Activated naive CD4-positive, alpha-beta T cell treated with anti-CD3 and anti-CD28 coated beads, Interleukin-2, amount 10 ng/mL, durations not matched to agents 7 days and 5 days (primary cell): ENCODE data around the gene ZFHX2.
A peak's percentile ranks its signal among the peaks of the same experiment; 100 is the strongest.

ENCODE experiments used
- CTCF ChIA-PET: fragments of 350-600 bp; sonication (Branson Sonifier 250); formaldehyde crosslinking; loops from one replicate; lab custom pipeline; 2021; ENCODE audit warnings: antibody characterized with exemption; lab: Charles Lee
- DNase-seq: peaks from one replicate; pipeline ENCODE4 v3.0.0-alpha.2; 2020
- H3K27ac Mint-ChIP-seq: one replicate; pipeline ENCODE4 v1.8.0; 2021; ENCODE audit warnings: mild to moderate bottlenecking, moderate library complexity, mixed read lengths
- H3K27me3 Mint-ChIP-seq: one replicate; pipeline ENCODE4 v1.8.0; 2021; ENCODE audit warnings: mild to moderate bottlenecking, mixed read lengths
- H3K36me3 Mint-ChIP-seq: one replicate; pipeline ENCODE4 v1.8.0; 2021; ENCODE audit warnings: mixed read lengths
- H3K4me1 Mint-ChIP-seq: one replicate; pipeline ENCODE4 v1.8.0; 2021; ENCODE audit warnings: mixed read lengths
- H3K4me3 Mint-ChIP-seq: one replicate; pipeline ENCODE4 v1.8.0; 2021; ENCODE audit warnings: mild to moderate bottlenecking, moderate library complexity, mixed read lengths
- H3K9me3 Mint-ChIP-seq: one replicate; pipeline ENCODE4 v1.8.0; 2021; ENCODE audit warnings: mixed read lengths

Gene ZFHX2

DNA sequence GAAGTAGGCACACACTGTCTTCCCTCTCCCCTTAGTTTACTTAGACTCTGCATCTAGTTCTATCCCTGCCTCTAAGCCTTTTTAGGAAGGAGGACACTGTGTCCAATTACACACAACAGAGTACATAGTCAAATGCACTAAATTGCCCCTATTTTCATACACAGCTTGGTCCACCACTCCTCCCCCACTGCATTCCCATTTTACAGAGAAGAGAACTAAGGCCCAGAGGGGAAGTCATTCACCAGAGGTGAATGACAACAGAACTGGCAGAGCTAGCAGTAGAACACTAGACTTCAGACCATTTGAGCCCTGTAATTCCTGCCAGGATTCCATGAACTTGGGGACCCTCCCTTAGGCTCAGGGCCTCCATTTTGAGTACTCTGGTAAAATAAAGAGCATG is 28.2 kb upstream of the ZFHX2 start:
- Mint-ChIP-seq H3K36me3 (no peaks in the 10 kb centered on the region), H3K4me1 (peaks cover 9% of the 10 kb centered on the region), H3K27ac (no peak overlapping the region), H3K9me3 (no peaks in the 10 kb centered on the region), H3K4me3 (no peak overlapping the region), H3K27me3 (peaks cover 83% of the 10 kb centered on the region)
- DNase-seq, result no peak
- CTCF ChIA-PET, result no interaction called here

DNA sequence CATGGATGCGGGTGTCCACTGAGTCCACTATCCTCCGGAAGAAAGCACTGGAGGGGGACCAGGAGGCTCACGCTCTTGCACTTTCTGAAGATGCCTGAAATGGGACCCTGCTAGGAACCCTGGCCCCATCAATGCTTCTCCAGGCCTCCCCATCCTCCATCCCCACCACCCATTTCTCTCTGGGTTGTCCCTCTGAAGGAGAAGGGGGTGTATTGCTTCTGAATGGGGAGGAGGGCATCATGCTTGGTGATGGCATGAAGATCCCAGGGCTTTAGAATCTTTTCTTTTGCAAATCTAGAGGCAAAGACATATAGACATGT is 27.7 kb upstream of the ZFHX2 start:
- no peak overlapping the region for H3K27ac Mint-ChIP-seq
- H3K27me3 Mint-ChIP-seq, result peaks cover 86% of the 10 kb centered on the region
- H3K4me3 Mint-ChIP-seq, result no peak overlapping the region
- CTCF ChIA-PET, result no interaction called here
- DNase-seq, result no peak
- H3K9me3 Mint-ChIP-seq, result no peaks in the 10 kb centered on the region
- peaks cover 9% of the 10 kb centered on the region for H3K4me1 Mint-ChIP-seq
- no peaks in the 10 kb centered on the region for H3K36me3 Mint-ChIP-seq

DNA sequence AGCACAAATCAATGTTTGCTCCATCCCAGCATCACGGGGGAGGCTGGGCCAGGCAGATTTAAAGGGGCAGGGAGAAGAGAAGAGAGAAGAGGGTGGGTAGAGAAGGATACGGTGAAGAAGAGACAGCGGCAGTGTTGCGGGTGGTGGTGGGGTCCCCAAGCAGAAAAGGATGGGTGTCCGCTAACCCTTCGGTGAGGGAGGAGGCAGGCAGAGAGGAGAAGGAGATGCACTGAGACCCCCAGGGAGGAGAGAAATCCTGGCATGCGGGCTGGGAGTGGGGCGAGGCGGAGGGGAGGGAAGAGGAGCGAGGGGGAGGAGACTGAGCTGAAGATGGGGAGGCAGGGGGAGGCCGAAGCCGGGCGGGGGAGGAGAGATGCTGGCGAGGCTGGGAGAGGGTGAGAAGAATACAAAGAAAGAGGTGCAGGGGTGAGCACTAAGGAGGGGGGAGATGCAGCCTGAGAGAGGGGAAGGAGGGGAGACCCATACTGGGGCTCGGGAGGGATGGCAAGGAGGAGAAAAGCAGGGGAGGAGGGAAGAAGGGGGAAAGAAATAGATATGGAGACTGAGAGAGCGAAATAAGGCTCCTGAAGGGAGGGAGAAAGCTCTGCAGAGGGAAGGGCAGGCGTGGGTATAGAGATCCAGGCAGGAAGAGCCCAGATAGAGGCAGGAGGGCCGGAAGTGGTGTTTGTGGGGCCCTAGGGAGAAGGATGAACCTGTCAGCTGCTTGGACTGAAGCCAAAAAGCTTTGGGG is 27.2 kb upstream of the ZFHX2 start, which contains the start of gene JPH4:
JPH4 (minus strand) TSS at position 231 of the 751 bp plus-strand sequence. CDS start 1,337 bp downstream, outside the sequence.
- no peaks in the 10 kb centered on the region for H3K9me3 Mint-ChIP-seq
- H3K4me1 Mint-ChIP-seq, result peaks cover 9% of the 10 kb centered on the region
- H3K36me3 Mint-ChIP-seq, result no peaks in the 10 kb centered on the region
- DNase-seq, result no peak
- no peak within 1 kb of the TSS for H3K4me3 Mint-ChIP-seq
- no peak within 1 kb of the TSS for H3K27ac Mint-ChIP-seq
- peaks cover 83% of the 10 kb centered on the region for H3K27me3 Mint-ChIP-seq
- CTCF ChIA-PET, result no interaction called here

DNA sequence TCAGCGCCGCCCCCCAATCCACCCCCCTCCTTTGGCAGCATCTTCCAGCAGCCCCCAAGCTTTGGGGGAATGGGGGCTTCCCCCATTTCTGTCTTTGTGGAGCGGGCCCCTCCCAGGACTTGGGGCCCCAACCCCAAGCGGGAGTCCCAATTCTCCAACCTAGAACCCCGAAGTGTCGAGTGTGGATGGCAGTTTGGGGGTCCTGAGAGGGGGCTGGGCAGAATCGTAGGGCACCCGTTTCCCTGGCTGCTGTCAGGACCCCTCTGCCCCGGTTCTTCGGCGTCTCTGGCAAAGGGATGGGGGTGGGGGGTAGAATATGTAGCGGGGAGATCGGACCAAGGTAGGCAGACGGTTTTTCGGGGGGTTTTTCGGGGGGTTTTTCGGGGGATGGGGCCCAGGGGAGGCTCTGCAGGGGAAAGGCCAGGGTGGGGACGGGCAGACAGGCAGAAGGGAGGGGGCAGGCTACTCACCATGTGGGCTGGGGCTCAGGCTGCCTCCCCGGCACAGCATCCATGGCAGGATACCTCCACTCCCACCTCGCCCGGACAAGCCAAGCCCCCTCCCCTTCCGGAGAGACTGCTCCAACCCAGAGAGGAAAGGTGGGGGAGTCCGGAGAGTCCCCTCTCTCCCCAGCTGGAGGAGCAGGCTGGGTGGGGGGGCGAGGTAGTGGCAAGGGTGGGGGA is 26.3 kb upstream of the ZFHX2 start:
- H3K4me1 Mint-ChIP-seq, result peaks cover 12% of the 10 kb centered on the region
- no peaks in the 10 kb centered on the region for H3K9me3 Mint-ChIP-seq
- H3K27ac Mint-ChIP-seq, result no peak overlapping the region
- no peaks in the 10 kb centered on the region for H3K36me3 Mint-ChIP-seq
- CTCF ChIA-PET, result no interaction called here
- no peak overlapping the region for H3K4me3 Mint-ChIP-seq
- peaks cover 87% of the 10 kb centered on the region for H3K27me3 Mint-ChIP-seq
- DNase-seq, result no peak

DNA sequence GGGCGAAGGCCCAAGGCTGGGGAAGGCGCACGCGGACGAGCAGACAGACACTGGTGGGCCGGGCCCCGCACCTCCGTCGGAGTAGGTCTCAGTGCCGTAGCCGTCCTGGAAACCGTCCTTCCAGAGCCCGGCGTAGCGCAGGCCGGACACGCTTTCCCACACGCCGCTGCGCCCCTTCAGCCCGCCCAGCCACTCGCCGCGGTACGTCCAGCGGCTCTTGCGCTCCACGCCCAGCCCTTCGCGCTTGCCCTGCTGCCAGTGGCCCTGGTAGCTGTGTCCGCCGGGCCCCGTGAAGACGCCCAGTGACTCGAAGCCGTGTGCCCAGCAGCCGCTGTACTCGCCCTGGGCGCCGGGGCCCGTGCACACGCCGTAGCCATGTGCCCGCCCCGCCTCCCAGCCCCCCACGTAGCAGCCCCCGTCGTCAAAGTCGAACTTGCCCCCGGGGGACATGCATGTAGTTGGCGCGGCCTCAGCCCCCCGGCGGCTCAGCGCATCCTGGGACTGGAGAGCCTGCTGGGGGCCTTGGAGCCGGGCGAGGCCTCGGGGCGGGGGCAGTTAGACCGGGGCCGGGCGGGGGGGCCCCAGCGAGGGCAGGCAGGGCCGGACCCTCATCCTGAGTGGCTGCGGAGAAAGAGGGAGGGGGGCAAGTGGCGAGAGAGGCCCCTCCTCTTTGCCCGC is 25.6 kb upstream of the ZFHX2 start:
- DNase-seq, result no peak
- Mint-ChIP-seq H3K36me3 (no peaks in the 10 kb centered on the region), H3K4me1 (peaks cover 19% of the 10 kb centered on the region), H3K4me3 (no peak overlapping the region), H3K27ac (no peak overlapping the region), H3K9me3 (no peaks in the 10 kb centered on the region), H3K27me3 (peaks cover 87% of the 10 kb centered on the region)
- CTCF ChIA-PET, result no interaction called here

DNA sequence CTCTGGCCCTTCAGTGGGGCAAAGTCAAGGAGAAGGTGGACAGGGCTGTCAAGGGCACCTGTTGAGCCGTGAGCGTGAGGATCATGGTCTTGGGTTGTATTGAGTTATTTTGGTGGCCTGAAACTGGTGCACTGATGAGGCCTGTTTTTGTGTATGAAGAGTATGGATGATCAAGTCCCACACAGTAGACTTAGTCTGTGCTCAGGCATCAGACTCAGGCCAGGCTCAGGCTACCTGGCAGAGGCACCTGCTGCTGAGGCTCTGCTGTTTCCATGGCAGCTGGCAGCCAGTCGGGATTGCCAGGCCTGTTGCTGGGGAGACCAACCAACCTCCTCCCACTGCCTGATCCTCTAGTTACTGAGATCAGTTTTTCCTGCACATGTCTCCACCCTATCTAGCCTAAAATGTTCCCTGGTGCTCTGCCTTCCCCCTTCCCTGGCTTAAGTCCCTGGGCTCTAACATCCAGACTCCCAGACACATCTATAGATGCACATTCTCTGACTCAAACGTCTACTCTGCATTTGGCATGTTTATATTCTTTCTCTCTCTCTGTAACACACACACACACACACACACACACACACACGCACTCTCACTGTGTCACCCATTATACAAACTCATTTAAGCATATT is 21.9 kb upstream of the ZFHX2 start:
- Mint-ChIP-seq H3K36me3 (no peaks in the 10 kb centered on the region), H3K27ac (no peak overlapping the region), H3K9me3 (no peaks in the 10 kb centered on the region), H3K27me3 (peaks cover 68% of the 10 kb centered on the region), H3K4me1 (peaks cover 35% of the 10 kb centered on the region), H3K4me3 (no peak overlapping the region)
- DNase-seq, result no peak
- CTCF ChIA-PET, result interaction anchor here (5.9 kb wide), 1 partner anchor 14 kb away, joined by 38 read pairs; no protein-coding TSS in a partner anchor

DNA sequence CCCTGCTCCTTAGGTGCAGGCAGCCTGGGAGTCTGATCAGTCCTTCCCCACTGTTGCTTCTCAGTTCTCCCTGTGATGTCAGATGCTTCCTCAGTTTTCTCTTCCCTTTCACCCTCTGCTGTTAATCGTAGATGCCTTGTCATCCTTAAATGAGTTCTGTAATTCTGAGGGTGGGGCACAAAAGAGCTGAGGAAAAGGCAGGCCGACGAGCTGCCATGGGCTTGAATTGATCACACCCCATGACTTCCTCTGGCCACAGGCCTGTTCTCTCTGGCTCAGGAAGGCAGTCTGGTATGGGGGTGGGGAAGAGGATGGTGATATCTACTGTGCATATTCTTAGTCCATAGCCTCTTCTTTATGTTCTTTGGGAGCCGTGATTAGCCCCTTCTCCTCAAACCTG is 21.3 kb upstream of the ZFHX2 start:
- CTCF ChIA-PET, result interaction anchor here (5.9 kb wide), 1 partner anchor 13 kb away, joined by 38 read pairs; no protein-coding TSS in a partner anchor
- Mint-ChIP-seq H3K4me1 (peaks cover 41% of the 10 kb centered on the region), H3K36me3 (no peaks in the 10 kb centered on the region), H3K27ac (no peak overlapping the region), H3K9me3 (no peaks in the 10 kb centered on the region), H3K27me3 (peaks cover 61% of the 10 kb centered on the region), H3K4me3 (no peak overlapping the region)
- DNase-seq, result no peak

DNA sequence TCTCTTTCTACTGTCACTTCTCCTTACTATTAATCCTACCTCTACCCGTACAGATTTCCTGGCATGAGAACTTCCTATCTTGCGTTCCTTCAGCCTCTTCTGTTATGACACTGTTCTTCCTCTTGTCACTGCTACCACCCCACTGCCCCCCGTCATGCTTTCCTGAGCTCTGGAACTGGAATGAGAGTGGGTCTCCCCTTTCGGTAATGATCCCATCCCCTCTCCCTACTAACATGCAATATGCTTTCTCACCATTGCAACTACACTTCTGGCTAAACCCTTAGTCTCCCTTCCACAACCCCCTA is 20.9 kb upstream of the ZFHX2 start:
- peaks cover 45% of the 10 kb centered on the region for H3K4me1 Mint-ChIP-seq
- DNase-seq, result no peak
- no peak overlapping the region for H3K27ac Mint-ChIP-seq
- peaks cover 60% of the 10 kb centered on the region for H3K27me3 Mint-ChIP-seq
- H3K4me3 Mint-ChIP-seq, result no peak overlapping the region
- H3K36me3 Mint-ChIP-seq, result peaks cover 2% of the 10 kb centered on the region
- H3K9me3 Mint-ChIP-seq, result no peaks in the 10 kb centered on the region
- CTCF ChIA-PET, result interaction anchor here (1.4 to 5.9 kb wide), 2 partner anchors 9 to 13 kb away, joined by 3 to 38 read pairs; no protein-coding TSS in a partner anchor

DNA sequence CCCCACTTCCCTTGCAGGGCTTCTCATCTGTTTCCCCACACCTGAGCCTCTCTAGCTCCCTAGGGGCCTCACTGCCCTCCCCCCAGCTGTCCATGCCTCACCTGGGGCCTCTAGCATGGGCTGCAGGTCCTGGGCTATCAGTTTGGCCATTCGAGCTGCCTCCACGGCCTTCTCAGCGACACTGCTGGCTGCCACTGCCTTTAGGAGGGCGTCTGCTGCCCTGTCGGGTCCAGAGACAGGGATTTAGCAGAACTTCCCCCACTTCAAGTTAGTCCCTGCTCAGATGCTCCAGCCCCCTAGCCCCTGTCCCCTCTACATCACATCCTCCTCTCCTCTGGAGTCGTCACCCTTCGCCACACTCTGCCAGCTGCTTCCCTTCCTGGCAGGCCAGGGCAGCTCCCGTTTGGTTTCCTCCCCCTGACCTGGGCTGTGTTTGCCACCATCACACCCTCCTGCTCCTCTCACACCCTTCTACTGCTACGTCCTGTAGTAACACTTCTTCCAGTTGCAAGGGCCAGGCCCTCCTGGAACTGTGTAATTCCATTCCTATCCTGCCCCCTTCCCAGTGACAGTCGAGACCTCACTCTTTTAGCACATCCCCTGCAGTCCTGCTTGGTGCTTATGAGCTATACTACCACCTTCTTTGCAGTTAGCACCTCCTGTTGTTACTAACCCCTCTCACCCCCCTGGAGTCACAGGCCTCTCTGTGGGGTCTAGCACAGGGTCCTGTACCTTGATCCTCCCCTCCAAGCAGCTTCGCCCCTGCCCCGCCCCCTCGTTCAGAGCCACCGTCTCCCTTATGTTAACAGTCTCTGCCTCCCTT is 20.3 kb upstream of the ZFHX2 start:
- DNase-seq, result no peak
- no peak overlapping the region for H3K27ac Mint-ChIP-seq
- H3K4me1 Mint-ChIP-seq, result peaks cover 48% of the 10 kb centered on the region
- peaks cover 56% of the 10 kb centered on the region for H3K27me3 Mint-ChIP-seq
- H3K9me3 Mint-ChIP-seq, result no peaks in the 10 kb centered on the region
- CTCF ChIA-PET, result interaction anchor here (1.4 to 5.9 kb wide), 2 partner anchors 9 to 12 kb away, joined by 3 to 38 read pairs; no protein-coding TSS in a partner anchor
- no peak overlapping the region for H3K4me3 Mint-ChIP-seq
- H3K36me3 Mint-ChIP-seq, result peaks cover 7% of the 10 kb centered on the region

DNA sequence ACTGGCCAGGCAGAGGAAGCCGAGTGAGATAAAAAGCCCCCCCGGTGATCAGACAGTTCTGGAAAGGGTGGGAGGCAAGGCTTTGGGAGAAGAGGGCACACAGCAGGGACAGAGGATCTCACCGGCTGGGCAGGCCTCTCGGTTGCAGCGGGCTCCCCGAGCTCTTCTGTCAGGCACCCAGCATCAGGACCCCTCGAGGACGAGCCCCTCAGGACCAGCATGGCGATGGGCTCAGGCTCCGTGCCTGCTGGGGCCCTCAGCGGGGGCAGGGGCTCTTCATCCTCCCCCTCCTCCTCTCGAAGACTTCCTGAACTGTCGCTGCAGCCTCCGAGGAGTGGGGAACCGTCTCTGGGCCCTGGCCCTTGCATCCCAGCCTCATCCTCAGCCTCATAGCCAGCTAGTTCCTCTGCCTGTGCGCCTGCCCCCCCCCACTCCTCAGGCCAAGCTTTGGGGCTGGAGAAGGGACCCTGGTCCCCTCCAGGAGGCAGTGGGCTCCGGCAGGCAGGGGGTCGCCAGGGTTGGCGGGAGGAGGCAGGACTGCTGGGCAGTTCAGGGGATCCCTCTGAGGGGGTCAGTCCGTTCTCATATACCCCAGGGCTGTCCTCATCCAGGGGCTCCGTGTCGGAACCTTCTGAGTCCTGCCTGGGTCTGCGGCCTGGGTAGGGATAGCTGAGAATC is 19.4 kb upstream of the ZFHX2 start:
- Mint-ChIP-seq H3K36me3 (peaks cover 12% of the 10 kb centered on the region), H3K9me3 (no peaks in the 10 kb centered on the region), H3K4me1 (peaks cover 50% of the 10 kb centered on the region), H3K27me3 (peaks cover 47% of the 10 kb centered on the region), H3K27ac (no peak overlapping the region), H3K4me3 (no peak overlapping the region)
- CTCF ChIA-PET, result interaction anchor here (0.8 to 5.9 kb wide), 3 partner anchors 8 to 93 kb away, joined by 3 to 38 read pairs (median 3); no protein-coding TSS in a partner anchor
- no peak for DNase-seq

DNA sequence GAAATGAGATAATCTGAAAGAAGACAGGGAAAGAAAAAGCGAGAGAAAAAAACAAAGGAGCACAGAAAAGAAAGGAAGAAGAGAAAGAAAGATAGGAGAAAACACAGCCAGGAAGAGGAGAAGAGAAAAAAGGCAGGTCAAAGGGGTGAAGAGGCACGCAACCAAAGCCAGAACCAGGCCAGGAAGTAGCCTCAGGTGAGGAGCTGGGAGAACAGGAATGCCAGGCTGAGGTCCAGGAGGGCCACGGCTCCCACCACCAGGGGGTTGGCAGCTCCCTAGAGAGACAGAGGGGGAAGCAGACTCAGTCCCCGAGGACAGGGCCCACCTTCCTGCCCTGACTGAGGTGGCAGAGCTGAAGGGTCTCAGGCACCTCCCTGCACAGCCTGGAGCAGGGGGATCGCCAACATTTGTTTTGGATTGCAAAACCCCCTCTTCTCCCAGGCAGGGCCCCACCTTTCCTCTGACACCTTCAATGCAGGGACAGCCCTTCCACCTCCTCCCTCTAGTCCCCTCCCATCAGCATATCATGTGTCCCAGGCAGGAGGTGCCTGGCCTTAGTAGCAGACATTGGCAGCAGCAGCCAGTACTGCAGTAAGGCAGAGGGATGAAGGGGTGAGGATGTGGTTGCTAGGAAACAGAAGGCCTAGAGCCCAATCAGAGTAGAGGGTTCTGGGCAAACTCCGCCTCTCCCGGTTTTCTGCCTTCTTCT is 18.0 kb upstream of the ZFHX2 start:
- Mint-ChIP-seq H3K4me1 (peaks cover 58% of the 10 kb centered on the region), H3K27ac (peak overlapping the region; percentile 53), H3K36me3 (peaks cover 22% of the 10 kb centered on the region), H3K27me3 (peaks cover 34% of the 10 kb centered on the region), H3K9me3 (no peaks in the 10 kb centered on the region), H3K4me3 (no peak overlapping the region)
- CTCF ChIA-PET, result interaction anchor here (2.0 to 15.2 kb wide), 3 partner anchors 10 to 90 kb away, joined by 5 to 238 read pairs (median 38); no protein-coding TSS in a partner anchor
- DNase-seq, result peak; percentile 40

DNA sequence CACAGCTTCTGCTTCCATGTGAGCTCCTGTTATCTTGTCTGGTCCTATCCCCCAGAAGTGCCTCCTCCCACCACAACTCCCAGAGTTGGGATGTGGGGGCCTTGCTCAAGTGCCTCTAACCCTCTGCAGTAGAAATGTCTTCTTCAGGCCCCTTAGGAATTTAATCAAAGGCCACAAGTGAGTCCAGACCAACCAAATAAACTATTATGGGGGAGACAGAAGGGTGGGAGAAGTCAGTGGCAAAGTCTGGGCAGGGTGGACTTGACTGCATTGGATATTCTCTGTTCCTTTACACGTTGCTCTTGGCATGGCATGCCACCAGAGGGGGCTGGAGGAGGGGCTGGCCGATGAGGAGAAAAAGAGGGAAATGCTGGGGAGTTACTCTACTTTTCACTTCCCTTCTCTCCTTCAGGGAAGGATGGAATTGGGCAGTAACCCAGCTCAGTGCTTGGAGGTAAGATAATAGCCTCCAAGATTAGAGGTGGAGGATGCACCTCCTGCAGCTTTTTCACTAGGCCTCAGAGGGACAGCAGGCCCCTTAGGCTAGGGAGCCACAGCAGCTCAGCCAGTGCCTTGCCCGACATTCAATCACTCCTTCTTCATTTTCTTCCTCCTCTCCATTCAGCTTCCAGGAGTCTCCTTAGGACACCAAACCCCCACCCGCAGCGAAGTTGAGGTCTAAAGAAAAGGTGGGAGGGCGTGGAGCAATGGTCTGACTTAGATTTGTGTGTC is 17.2 kb upstream of the ZFHX2 start:
- no peaks in the 10 kb centered on the region for H3K9me3 Mint-ChIP-seq
- H3K27me3 Mint-ChIP-seq, result peaks cover 32% of the 10 kb centered on the region
- DNase-seq, result peak; percentile 42
- peaks cover 58% of the 10 kb centered on the region for H3K4me1 Mint-ChIP-seq
- peaks cover 28% of the 10 kb centered on the region for H3K36me3 Mint-ChIP-seq
- peak overlapping the region; percentile 100 for H3K4me3 Mint-ChIP-seq
- peak overlapping the region; percentile 97 for H3K27ac Mint-ChIP-seq
- CTCF ChIA-PET, result interaction anchor here (0.6 to 15.2 kb wide), 6 partner anchors 9 to 987 kb away, joined by 3 to 238 read pairs (median 5); partner anchors contain the start of gene THTPA
